Measurements from ENCODE around the gene APOBEC3A.
"Not testable (repeated sequence)": the region's sequence is repeated elsewhere in the genome, so short reads cannot be mapped to it uniquely, and the experiment has no call there.

The APOBEC3A gene

DNA sequence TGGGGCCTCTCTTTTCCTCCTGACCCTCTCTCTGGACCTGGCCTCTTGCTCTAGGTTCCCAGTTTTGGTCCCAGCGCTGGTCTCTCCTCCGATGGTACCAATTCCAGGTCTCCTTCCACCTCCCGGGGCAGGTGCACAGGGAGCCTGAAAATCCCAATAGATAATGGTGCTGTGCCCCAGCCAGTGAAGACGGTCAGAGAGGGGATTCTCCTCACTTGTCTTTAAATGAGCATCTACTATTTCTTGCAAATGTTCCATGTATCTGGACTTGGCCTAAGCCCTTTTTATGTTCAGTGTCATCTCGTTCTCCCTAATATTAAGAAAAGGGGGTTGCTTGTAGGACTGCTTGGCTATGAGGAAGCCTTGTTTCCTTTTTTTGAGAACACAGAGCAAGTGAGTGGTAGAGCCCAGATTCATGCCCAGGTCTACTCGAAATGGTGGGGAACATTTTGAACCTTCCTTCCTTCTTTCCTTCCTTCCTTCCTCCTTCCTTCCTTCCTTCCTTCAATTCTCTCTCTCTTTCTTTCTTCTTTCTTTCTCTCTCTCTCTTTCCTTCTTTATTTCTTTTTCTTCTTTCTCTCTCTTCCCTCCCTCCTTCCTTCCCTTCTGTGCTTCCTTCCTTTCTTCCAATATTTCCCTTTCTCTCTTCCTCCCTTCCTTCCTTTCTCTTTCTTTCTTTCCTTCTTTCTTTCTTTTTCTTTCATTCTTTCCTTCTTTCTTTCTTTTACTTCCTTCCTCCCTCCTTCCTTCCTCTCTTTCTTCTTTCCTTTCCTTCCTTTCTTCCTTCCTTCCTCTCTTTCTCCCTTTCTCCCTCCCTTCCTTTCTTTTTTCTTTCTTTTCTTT lies 620 bp downstream of the APOBEC3A start:
- in situ Hi-C loops (cut with MboI; ENCODE audit: low sequenced_read_pairs), result no loop called here

DNA sequence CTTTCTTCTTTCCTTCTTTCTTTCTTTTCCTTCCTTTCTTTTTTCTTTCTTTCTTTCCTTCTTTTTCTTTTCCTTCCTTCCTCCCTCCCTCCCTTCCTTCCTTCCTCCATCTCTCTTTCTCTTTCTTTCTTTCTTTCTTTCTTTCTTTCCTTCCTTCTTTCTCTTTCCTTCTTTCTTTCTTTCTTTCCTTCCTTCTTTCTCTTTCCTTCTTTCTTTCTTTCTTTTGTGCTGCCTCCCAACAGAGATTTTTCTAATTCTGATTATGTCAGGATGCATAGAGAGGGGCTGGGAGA lies 1.2 kb downstream of the APOBEC3A start:
- in situ Hi-C loops (cut with MboI; ENCODE audit: low sequenced_read_pairs), result not testable (repeated sequence)

DNA sequence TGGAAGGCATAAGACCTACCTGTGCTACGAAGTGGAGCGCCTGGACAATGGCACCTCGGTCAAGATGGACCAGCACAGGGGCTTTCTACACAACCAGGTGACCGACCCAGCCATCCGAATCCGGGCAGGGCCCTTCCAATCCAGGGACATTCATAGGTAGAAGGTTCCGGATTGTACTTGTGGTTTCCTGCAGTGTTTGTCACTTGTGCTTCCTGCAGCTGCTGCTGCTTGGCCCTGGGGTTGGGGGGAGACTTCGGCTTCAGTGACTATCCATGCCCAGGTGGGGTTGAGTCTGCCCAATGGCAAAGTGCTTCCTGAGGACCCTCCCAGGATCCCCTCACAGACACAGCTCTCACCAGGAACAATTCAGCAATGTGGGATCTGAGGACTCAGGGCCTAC lies 2.2 kb downstream of the APOBEC3A start:
- in situ Hi-C loops (cut with MboI; ENCODE audit: low sequenced_read_pairs), result no loop called here

DNA sequence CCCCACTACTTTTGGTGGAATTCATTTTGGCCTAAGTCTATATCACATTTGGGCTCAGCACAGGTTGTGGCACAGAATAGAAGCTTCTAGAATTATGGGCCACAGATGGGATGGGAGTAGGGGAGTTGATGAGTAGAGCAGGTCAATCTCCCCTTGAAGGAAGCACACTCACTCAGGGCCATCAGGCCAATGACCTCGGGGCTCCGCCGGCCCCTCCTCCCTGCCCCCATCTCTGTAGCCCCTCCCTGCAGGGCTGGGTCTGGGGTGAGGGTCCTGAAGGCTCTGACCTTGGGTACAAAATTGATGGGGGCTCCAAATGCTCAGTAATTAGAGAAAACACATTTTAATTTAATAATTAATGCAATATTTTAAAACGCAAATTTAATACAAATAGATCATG lies 3.3 kb downstream of the APOBEC3A start:
- in situ Hi-C loops (cut with MboI; ENCODE audit: low sequenced_read_pairs), result not testable (repeated sequence)

DNA sequence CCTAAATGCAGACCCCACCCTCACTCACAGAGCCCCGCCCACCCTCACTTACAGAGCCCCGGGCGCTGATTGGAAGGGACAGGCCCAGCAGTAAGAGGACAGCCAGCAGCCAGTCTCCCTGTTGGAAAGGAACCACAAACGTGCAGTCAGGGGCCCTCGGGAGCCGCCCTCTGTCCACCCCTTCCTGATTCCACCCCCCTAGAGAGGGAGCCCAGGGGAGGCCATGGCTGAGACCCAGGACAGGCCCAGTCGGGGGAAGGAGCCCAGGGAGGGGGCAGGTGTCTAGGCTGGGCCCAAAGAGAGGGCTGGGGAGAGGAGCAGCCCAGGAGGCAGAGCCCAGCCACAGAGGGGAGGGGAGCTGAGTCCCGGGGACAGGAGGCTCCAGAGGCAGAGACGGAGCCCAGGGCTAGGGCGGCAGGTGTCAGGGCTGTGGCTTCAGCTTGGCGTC lies 5.9 kb downstream of the APOBEC3A start:
- in situ Hi-C loops (cut with MboI; ENCODE audit: low sequenced_read_pairs), result not testable (repeated sequence)

DNA sequence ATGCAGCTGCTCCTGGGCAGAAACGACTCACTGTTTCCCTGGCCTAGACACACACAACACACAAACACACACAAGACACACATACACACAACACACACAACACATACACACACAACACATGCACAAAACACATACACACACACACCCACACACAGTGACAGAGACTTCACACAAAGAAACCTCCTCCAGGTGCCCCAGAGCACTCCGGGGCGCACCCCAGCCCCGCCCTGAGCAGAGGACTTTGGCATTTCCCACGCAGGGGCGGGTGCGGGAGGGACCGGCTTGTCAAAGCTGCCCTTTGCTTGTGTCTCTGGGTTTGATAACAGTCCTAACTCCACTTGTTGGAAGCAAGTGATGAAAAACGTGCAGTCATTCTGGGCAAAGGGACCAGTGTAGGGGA lies 6.5 kb downstream of the APOBEC3A start:
- in situ Hi-C loops (cut with MboI; ENCODE audit: low sequenced_read_pairs), result no loop called here

DNA sequence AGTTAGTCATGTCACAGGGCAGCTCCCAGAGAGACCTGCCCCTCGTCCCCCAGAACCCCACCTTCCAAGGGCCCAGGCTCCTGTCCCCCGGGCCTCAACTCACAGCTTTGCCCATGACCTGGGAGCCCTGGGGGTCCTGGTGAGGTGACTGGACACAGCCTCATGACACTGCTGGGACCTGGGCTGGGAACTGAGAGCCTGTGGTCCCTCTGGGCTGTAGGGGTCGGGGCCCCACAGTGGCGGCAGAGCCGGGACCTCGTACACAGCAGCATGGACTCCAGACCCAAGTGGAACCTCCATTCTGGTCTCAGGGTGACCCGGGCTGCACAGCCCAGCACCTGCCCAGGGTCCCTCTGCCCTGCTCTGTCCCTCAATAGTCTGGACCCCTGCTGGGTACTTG lies 6.9 kb downstream of the APOBEC3A start:
- in situ Hi-C loops (cut with MboI; ENCODE audit: low sequenced_read_pairs), result no loop called here

DNA sequence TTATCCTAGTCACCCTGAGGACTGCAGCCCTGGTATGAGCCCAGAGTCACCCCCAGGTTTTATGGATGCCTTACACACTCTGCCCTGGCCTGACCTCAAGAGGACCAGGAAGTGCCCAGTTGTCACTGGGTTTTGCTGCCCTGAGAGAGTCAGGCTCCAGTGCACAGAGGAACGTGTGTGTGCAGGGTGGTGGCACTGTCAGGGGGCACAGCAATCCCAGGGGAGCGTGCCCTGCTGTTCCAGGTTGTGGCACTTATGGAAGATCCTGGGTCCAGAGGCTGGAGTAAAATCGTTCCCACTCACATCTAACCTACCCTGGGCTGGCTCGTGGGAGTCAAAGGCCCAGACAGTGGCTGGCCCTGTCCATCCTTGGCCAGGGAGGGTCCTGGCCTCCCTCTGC lies 7.6 kb downstream of the APOBEC3A start:
- in situ Hi-C loops (cut with MboI; ENCODE audit: low sequenced_read_pairs), result no loop called here

DNA sequence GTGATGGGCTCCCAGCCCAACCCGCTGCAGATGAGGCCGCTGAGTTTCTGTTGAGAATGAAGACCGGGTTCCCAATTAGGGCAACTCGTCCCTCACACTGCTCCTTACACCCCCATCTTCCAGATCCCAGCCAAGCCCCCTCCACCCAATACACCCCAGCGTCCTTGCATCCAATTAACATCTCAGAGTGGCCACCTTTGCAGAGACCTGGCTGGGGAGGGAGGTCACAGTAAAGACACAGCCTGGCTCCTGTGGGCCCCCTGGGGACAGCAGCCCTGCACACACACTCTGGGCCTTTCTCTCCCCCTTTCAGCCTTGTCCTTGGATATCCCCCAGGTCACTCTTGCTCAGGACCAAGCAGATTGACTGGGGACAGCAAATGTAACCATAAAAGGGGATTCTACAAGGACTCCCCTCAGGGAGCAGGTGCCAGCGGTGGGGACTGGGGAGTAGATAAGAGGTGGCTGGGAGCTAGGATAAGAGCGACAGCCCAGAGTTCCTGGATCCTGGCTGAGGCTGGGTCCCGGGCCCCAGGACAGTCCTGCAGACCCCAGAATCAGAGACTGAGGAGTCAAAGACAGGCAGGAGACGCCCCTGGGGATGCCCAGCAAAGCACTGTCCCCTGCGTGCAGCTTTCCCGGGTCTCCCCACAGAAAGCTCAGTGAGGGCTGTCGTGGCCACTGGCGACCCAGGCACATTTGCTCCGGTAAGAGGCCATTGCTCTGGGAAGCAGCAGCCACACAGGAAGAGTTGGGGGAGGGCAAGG lies 8.4 kb downstream of the APOBEC3A start:
- in situ Hi-C loops (cut with MboI; ENCODE audit: low sequenced_read_pairs), result no loop called here

DNA sequence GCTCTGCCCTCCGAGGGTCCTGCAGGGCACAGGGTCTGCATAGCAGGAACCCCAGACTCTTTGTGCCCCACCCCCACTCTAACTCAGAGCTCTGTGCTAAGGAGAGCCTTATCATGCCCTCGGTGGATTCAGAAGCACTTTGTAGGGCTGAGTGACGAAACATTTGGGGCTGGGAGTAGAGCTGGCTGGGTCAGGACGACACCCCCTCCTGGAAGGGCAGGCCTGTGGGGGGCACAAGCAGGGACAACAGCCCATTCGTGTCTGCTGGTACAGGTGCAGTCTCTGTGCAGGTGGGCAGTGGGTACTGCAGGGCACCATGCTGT lies 8.9 kb downstream of the APOBEC3A start:
- in situ Hi-C loops (cut with MboI; ENCODE audit: low sequenced_read_pairs), result no loop called here

DNA sequence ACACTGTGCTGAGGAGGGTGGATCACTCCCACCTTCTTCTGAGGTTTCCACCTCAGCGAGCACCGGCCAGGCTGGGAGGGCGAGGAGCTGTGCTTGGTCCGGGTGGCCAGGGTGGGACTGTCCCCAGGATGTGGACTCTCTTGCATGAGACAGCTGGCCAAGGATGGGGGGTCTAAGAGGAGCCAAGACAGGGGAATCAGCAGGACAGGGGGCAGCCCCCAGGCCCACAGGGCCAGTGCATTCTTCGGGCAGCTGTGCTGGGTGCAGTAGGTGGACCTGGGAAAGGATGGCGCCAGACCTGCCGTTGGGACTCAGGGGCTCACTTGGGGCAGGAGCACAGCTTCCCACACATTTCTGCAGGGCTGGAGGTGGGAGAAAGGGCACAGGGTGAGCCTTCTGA lies 9.5 kb downstream of the APOBEC3A start:
- in situ Hi-C loops (cut with MboI; ENCODE audit: low sequenced_read_pairs), result no loop called here

DNA sequence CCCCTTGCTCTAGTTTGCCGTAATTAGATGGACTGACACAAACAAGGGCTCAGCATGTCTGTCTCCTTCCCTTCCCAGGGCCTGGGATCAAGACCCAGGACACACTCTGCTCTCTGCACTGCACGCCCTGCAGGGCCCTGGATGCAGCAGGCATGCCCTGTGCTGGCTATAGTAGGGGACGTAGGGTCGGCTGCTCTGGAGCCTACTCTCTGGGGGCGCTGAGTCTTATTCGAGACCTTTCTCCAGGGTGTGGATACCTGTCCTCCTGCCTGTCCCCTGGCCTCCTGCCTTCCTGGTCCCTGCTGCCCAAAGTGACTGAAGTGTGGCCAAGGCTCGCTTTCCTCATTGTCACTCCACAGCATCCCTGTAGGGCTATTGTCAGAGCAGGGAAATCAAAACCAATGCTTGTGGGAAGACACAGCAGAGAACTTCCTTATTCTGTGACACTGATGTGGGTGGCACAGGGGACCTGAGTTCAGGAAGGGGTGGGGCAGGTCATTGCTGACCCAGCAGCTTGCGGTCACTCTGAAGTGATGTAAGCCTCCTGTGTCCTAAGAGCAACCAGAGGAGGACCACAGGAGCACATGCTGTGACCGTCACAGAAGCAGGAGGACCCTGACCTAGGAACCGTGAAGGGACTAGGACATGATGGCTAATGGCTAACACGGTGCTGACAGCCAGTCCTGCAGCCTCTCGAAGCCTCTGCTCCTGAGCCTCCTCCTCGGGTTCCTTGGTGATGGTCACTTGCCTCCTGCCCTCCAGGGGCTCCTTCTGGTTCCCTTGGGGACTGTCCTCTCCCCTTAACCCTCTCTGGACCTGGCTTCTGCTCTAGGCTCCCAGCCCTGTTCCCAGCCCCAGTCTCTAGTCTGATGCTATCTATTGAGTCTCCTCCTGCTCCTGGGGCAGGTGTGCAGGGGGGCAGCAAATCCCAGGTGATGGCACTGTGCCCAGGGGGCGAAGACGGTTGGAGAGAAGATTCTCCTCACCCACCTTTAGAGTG lies 10.3 kb downstream of the APOBEC3A start:
- in situ Hi-C loops (cut with MboI; ENCODE audit: low sequenced_read_pairs), result no loop called here

DNA sequence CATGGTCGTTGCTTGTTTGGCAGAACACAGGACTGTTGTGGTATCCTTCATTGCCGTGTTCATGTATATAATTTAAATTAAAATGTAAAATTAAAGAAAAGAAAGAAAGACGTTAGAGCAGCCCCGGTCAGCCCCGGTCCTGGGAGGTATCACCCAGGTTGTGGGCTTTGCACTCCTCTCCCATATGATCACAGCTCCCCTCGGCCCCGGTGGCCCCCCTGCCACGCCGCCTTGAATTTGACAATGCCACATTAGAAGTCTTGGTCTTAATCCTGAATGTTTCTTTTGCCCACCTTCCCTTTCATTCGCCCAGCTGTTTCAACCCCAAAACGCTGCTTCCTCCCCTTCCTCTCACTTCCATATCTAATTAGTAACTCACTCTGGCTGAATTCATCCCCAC lies 11.4 kb downstream of the APOBEC3A start:
- in situ Hi-C loops (cut with MboI; ENCODE audit: low sequenced_read_pairs), result no loop called here

DNA sequence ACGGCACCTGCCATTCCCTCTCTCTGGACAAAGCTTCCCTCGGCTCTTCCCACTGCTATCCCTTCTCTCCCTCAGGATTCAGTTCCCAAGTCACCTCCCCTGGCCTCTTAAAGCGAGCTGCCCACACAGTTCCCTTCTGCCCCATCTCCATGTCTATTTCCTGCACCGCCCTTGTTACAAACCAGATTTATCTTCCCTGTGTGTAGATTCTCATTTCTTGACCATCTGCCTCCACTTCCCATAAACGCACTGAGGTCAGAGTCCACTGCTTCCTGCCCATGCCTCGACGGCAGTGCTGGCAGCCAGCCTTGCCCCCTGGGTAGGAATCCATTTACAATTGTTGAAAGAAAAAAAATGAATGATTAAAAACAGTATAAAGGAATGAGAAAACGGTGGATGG lies 13.1 kb downstream of the APOBEC3A start:
- in situ Hi-C loops (cut with MboI; ENCODE audit: low sequenced_read_pairs), result no loop called here

DNA sequence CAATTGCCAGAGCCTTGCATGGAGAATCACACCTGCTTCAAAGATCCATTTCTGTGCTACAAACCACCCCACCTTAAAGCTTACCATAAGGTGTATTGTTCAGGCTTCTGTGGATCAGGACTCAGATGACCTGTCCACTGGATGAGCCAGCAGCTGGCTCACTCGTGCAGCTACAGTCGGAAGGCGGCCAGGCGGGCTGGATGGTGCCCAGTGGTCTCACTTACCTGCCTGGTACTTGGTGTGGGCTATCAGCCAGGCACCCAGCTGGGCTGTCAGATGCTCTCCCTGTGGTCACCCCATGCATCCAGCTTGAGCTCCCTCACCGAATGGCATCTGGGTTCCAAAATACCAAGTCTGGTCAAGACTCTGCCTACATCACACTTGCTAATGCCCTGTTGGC lies 13.8 kb downstream of the APOBEC3A start:
- in situ Hi-C loops (cut with MboI; ENCODE audit: low sequenced_read_pairs), result no loop called here

DNA sequence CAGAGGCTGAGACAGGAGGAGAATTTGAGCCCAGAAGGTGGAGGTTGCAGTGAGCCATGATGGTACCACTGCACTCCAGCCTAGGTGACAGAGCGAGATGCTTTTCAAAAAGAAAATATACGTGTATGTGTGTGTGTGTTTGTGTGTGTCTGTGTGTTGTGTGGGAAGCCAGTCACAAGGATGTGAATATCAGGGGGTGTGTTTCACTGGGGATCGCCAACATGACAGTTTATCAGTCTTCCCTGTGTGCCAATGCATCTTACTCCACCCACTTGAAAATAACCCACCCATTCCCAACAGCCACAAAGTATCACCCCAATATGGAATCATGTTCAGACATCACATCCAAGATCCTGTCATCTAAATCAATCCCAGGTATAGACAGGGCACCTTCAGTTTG lies 14.4 kb downstream of the APOBEC3A start:
- in situ Hi-C loops (cut with MboI; ENCODE audit: low sequenced_read_pairs), result no loop called here

DNA sequence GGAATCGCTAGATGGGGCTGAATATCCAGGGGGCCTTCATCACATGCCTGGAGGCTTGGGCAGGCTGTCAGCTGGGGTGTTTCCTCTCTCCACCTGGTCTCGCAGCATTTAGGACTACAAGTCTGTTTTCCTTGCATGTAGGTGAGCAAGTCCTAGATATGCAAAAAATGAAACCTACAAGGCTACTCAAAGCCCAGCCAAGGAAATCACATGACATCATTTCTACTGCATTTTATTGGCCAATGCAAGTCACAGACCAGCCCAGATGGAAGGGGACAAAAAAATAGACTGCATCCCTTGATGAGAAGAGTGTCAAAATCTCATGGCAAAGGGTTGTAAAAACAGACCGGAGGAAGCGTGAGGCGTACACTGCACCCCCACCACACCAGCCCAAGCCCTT lies 15.1 kb downstream of the APOBEC3A start:
- in situ Hi-C loops (cut with MboI; ENCODE audit: low sequenced_read_pairs), result no loop called here

DNA sequence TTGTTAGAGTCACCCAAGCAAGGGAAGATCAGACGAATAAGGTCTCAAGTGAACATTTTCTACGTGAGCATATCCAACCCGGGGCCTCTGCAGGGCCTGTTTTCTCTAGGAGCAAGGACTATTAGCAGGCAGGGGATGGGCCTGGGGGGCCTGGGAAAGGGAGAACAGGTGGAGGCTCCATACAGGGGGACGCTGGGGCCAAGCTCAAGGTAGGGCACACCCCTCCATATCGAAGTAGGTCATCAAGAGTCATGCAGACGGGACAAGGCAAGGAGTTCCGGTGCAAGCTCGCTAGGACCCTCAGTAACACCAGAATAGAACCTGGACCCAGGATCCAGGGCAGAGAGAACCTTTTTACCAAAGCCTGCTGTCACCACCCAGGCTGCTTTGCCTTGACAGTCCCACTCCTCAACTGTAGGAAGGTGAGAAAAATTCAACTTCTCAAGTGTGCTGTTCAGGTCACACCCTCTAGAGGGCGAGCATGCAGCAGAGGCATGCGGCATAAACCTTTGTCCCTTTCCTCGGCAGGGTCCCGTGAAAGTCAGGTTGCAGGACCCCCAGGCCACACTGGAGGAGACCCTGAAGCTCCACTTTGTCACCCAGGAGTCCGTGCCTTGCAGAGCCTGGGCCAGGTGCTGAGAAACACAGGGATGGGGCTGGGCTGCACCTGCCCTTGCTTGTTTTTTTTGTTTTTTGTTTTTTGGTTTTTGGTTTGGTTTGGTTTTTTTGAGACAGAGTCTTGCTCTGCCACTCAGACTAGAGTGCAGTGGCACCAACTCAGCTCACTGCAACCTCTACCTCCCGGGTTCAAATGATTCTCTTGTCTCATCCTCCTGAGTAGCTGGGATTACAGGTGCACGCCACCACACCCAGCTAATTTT lies 16.1 kb downstream of the APOBEC3A start:
- in situ Hi-C loops (cut with MboI; ENCODE audit: low sequenced_read_pairs), result no loop called here

DNA sequence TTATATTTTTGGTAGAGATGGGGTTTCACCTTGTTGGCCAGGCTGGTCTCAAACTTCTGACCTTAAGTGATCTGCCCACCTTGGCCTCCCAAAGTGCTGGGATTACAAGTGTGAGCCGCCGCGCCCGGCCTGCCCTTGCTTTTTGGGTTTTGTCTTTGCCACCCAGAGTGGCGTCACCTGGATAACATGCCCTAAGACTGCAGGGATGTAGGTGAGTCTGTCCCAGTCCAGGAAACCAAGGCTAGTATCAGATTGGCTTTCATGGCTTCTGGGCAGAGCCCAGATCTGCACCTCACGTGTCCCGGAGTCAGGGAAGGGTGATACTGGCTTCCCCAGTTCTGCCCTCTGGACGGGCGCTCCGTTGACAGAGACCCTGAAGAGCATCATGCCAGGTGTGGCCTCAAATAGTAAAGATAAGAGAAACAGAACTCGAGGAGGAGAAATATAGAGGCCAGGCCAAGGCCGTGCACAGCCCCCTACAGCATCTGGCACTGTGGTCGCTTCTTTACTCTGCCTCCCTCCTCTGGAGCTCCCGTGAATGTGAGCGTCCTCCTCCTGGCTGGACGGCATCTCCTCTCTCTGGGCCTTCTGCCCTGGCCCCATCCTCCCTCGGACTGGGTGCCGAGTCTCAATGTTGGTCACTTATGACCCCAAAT lies 16.9 kb downstream of the APOBEC3A start:
- in situ Hi-C loops (cut with MboI; ENCODE audit: low sequenced_read_pairs), result no loop called here

DNA sequence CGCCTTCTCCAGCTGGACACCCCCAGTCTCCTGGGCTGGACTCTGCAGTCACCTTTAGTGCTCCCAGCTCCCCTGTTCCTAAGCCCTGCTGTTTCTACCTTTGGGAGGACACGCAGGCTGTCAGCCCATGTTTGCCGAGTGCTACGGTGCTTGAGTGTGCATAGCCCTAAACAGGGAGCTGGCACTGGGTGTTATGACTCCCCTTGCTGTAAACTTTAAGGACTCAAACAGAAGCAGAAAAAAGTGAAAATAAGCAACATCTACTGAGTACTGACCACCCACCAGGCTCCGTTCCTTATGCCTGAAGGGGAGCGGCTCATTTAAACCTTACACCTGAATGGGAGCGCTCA lies 17.4 kb downstream of the APOBEC3A start:
- in situ Hi-C loops (cut with MboI; ENCODE audit: low sequenced_read_pairs), result no loop called here

Measured in HL-60/S4 treated with retinoic acid at 250 ng/mL for 4 days and 3 days (cell line).